Neutrophil (primary cell): ENCODE results near the gene GBF1.

Experiments
- H3K27ac ChIP-seq: fragments of 200-600 bp; sonication (generic); 2 replicates; pipeline ENCODE4 v1.5.1; 2016; ENCODE audit warnings: mild to moderate bottlenecking, moderate library complexity
- H3K27me3 ChIP-seq: fragments of 200-600 bp; sonication (generic); 2 replicates; pipeline ENCODE4 v1.6.0; 2016; ENCODE audit warnings: mild to moderate bottlenecking
- H3K36me3 ChIP-seq: fragments of 200-600 bp; sonication (generic); 2 replicates; pipeline ENCODE4 v1.5.1; 2017
- H3K4me1 ChIP-seq, 2 experiments: fragments of 200-600 bp in 1 of 2; sonication (generic) in 1 of 2; 1 replicate in 1 of 2; 2 replicates in 1 of 2; pipeline versions ENCODE4 v1.5.1 to v1.6.1; 2013 to 2016; ENCODE audit warnings: low read depth in 1 of 2, low read length in 1 of 2, mild to moderate bottlenecking in 1 of 2, moderate library complexity in 1 of 2; ENCODE audit not compliant: control insufficient read depth in 1 of 2, insufficient read depth in 1 of 2
- H3K4me3 ChIP-seq, 2 experiments: fragments of 200-600 bp in 1 of 2; sonication (generic) in 1 of 2; 1 replicate in 1 of 2; 2 replicates in 1 of 2; pipeline ENCODE4 v1.5.1; 2013 to 2016; ENCODE audit warnings: low read depth in 1 of 2, low read length in 1 of 2, mild to moderate bottlenecking in 1 of 2, moderate library complexity in 1 of 2
- H3K9me3 ChIP-seq: fragments of 200-600 bp; sonication (generic); 2 replicates; pipeline ENCODE4 v1.5.1; 2016
- TF ChIP-seq, protein P1 (sequence below): fragments of 200-600 bp; sonication (generic); IDR thresholded peaks from 2 replicates; pipeline ENCODE4 v1.5.1; 2016; ENCODE audit warnings: antibody characterized with exemption

The GBF1 gene

DNA sequence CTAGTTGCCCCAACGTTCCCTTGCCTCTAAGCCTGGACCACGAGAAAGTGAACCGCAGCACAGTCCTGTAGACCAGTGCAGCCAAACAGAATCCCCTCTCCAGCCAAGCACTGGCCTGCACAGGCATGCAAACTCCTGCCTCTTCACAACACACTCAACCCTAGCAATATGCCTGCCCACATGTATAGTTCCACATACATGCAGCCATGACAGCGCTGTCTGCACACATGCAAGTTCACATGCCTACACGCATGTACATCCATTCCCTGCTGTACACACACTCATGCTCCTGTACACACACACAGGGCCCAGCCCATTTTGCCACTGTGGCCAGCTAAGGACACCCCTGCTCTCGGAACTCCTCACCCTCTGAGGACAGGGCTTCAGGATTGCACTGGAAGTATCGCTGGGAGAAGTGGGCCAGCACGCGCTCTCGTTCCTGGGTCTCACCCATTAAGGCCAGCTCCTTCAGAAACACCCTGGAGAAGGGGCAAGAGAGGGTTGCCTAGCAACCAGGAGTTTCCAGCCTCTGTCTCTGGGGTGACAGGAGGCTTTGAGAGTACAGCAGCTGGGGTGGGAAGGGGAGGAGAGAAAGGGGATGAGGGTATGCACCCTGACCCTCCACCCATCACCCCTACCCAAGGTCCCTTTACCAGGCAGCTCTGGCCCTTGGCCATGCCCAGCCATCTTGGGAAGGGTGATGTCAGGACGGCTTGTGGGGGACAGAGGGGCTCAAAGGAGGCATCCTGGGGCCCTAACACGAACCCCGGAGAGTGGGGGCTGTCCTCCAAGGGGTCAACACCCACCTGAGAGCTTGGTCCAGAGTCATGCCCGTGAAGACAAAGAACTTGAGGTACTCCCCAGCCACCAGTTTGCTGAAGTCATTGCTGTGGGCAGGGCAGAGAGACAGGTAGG, 166.3 kb downstream of the GBF1 start:
- Histone ChIP-seq H3K36me3 (no peaks in the 10 kb centered on the region), H3K27me3 (peaks cover 100% of the 10 kb centered on the region), H3K4me3 (no peak overlapping the region), H3K27ac (no peak overlapping the region), H3K9me3 (no peaks in the 10 kb centered on the region), H3K4me1 (peaks cover 0 to 12% of the 10 kb centered on the region in 2 experiments)
- TF ChIP-seq, protein P1, sequence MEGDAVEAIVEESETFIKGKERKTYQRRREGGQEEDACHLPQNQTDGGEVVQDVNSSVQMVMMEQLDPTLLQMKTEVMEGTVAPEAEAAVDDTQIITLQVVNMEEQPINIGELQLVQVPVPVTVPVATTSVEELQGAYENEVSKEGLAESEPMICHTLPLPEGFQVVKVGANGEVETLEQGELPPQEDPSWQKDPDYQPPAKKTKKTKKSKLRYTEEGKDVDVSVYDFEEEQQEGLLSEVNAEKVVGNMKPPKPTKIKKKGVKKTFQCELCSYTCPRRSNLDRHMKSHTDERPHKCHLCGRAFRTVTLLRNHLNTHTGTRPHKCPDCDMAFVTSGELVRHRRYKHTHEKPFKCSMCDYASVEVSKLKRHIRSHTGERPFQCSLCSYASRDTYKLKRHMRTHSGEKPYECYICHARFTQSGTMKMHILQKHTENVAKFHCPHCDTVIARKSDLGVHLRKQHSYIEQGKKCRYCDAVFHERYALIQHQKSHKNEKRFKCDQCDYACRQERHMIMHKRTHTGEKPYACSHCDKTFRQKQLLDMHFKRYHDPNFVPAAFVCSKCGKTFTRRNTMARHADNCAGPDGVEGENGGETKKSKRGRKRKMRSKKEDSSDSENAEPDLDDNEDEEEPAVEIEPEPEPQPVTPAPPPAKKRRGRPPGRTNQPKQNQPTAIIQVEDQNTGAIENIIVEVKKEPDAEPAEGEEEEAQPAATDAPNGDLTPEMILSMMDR = no peak

DNA sequence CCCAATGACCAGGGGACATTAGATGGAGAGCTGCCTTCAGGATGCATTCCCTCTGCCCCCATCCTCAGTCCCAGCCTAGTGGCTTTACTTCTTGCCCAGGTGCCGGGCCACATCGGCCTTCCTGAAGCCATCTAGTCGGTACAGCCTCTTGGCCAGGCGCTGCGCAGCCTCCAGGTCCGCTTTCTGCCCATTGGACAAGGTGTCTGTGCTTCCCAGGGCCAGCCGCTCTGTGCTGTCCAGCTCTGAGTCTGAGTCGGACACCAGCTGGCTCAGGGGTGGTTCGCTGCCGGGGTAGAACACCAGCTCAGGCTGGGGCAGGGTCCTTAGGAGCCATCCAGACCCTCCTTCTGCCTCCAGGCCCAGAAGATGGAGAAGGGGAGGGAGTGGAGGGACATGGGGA, 167.0 kb downstream of the GBF1 start:
- H3K4me3 ChIP-seq = no peak overlapping the region
- no peaks in the 10 kb centered on the region for H3K36me3 ChIP-seq
- TF ChIP-seq, protein P1 = no peak
- no peaks in the 10 kb centered on the region for H3K9me3 ChIP-seq
- peaks cover 100% of the 10 kb centered on the region for H3K27me3 ChIP-seq
- H3K27ac ChIP-seq = no peak overlapping the region
- H3K4me1 ChIP-seq = peaks cover 0 to 12% of the 10 kb centered on the region in 2 experiments

DNA sequence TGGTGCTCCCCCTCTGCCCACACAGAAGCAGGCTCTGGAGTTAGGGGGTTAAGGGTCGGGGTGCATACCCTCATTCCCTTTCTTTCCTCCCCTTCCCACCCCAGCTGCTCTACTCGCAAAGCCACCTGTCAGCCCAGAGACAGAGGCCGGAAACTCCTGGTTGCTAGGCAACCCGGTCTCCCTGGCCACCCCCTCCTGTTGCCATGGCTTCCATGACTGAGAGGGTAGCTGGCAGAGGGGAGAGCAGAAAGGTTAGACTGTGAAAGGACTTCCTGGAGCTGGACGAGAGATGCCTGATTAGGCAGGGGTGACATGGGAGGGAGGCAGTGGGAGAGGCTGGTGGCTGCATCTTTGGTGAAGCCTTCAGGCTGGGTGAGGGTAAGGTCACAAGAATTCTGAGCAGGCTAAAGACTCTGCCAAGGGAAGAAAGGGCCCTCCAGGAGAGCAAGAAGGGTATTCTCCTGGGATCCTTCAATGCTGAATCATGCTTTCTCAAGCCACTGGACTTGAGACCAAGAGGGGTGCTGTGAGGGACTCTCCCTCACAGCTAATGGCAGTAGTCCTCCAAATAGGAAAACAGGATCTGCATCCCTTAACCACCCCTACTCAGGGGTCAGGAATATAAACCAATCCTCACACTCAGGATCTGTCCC, 167.8 kb downstream of the GBF1 start:
- TF ChIP-seq, protein P1 = no peak
- H3K27ac ChIP-seq = no peak overlapping the region
- peaks cover 0 to 12% of the 10 kb centered on the region in 2 experiments for H3K4me1 ChIP-seq
- no peak overlapping the region for H3K4me3 ChIP-seq
- H3K36me3 ChIP-seq = no peaks in the 10 kb centered on the region
- H3K9me3 ChIP-seq = no peaks in the 10 kb centered on the region
- peaks cover 100% of the 10 kb centered on the region for H3K27me3 ChIP-seq

DNA sequence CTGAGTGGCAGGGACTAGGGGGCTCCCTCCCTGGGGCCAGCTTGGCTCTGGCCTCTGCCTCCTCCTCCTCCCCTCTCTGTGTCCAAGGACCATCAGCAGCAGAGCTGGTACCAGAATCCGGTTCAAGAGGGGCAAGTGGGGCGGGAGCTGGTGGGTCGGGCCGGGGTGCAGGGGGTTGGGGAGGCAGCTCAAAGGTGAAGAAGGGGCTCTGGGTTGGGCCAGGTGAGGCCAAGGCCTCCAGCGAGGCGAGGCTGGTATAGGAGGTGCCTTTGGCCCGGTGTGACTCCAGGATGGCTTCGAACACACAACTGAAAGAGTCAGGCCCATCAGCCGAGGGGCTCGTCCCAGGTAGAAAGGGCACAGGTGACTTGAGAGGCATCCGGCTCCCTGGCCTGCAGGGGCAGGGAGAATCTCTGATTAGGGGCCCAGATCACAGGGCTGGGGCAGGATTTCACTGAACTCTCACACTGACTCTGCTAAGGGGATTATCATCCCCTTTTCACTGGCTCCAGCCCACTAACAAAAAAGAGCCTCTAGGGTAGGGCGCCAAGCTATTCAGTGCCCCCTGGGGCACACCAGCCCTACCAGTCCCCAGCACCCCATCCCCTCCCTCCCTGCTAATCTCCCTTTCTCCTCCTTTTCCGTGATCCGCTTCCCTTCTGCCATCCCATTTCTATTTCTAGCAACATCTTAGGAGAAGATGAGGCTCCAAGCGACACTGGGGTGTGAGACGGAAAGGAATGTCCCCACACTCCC, 168.7 kb downstream of the GBF1 start:
- Histone ChIP-seq H3K27me3 (peaks cover 100% of the 10 kb centered on the region), H3K4me1 (peaks cover 1 to 9% of the 10 kb centered on the region in 2 experiments), H3K9me3 (no peaks in the 10 kb centered on the region), H3K4me3 (no peak overlapping the region), H3K27ac (no peak overlapping the region), H3K36me3 (no peaks in the 10 kb centered on the region)
- TF ChIP-seq, protein P1 = no peak

DNA sequence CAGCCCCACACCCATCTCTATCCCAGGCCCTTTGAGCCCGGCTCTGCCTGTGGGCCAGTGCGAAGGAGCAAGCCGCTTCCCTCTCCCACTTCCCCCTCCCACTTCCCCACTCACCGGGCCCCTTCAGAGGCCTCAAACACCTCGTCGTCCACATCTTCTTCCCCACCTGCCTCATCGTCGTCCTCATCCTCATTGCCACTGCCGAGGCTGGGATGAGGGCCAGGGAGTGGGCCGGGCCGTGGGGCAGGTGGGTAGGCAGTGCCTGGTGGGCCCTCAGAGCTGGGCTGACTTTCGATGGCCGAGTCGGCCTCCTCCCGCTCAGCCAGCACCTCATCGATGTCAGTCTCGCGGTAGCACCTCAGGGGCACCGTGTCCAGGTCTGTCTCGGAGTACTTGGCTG, 169.4 kb downstream of the GBF1 start:
- peaks cover 100% of the 10 kb centered on the region for H3K27me3 ChIP-seq
- H3K4me3 ChIP-seq = no peak overlapping the region
- no peak overlapping the region for H3K27ac ChIP-seq
- H3K9me3 ChIP-seq = no peaks in the 10 kb centered on the region
- H3K4me1 ChIP-seq = peaks cover 9 to 17% of the 10 kb centered on the region in 2 experiments
- TF ChIP-seq, protein P1 = no peak
- no peaks in the 10 kb centered on the region for H3K36me3 ChIP-seq
